ENCODE measurements around the gene C10orf88.

DNA sequence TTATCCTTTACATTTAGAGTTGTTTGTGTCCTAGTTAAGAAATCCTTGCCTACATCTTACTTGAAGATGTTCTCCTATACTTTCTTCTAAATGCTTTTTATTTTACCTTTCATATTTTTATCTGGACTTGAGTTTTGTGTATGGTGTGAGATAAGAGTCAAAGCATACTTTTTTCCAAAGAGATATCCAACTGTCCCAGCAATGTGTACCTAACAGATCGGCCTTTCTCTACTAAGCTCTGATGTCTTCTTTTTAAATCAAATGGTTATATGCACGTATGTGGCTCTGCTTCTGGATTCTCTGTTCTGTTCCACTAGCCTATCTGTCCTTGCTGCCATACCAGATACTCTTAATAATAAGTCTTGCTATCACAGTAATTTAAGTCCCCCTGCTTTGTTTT lies 47.3 kb upstream of the C10orf88 start:
- TF ChIP-seq, protein P1, sequence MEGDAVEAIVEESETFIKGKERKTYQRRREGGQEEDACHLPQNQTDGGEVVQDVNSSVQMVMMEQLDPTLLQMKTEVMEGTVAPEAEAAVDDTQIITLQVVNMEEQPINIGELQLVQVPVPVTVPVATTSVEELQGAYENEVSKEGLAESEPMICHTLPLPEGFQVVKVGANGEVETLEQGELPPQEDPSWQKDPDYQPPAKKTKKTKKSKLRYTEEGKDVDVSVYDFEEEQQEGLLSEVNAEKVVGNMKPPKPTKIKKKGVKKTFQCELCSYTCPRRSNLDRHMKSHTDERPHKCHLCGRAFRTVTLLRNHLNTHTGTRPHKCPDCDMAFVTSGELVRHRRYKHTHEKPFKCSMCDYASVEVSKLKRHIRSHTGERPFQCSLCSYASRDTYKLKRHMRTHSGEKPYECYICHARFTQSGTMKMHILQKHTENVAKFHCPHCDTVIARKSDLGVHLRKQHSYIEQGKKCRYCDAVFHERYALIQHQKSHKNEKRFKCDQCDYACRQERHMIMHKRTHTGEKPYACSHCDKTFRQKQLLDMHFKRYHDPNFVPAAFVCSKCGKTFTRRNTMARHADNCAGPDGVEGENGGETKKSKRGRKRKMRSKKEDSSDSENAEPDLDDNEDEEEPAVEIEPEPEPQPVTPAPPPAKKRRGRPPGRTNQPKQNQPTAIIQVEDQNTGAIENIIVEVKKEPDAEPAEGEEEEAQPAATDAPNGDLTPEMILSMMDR (IDR thresholded peaks at IDR 0.05; ENCODE audit: low read depth, low read length) = no peak
- TF ChIP-seq EZH2phosphoT487 (IDR thresholded peaks at IDR 0.05; ENCODE audit: low read depth) = no peak

Data from OCI-LY3 (cell line).